HEK293T (cell line): ENCODE data around the gene SKAP1.
"Not testable (repeated sequence)": the region's sequence is repeated elsewhere in the genome, so short reads cannot be mapped to it uniquely, and the experiment has no call there.

Experiments used
- CTCF ChIA-PET: fragments of 350-600 bp; formaldehyde crosslinking; extraction: SDS; loops from one replicate; lab custom pipeline; 2021; ENCODE audit warnings: antibody characterized with exemption, inconsistent platforms; lab: Yijun Ruan, JAX
- POLR2A ChIA-PET: fragments of 350-600 bp; formaldehyde crosslinking; extraction: SDS; loops from one replicate; lab custom pipeline; 2020; ENCODE audit warnings: antibody characterized with exemption, inconsistent platforms; lab: Yijun Ruan, JAX
- DNase-seq: peaks from one replicate; pipeline ENCODE4 v3.0.0; 2012; ENCODE audit warnings: mixed read lengths; ENCODE audit errors: extremely low spot score
- ARNT ChIP-seq: fragments of 450-650 bp; IDR thresholded peaks from 2 replicates; pipeline ENCODE4 v1.6.1; 2017; ENCODE audit warnings: mild to moderate bottlenecking
- BHLHE40 ChIP-seq: fragments of 450-650 bp; IDR thresholded peaks from 2 replicates; pipeline ENCODE4 v1.6.1; 2016; ENCODE audit warnings: mild to moderate bottlenecking, moderate library complexity, borderline replicate concordance
- CTBP1 ChIP-seq: fragments of 450-650 bp; IDR thresholded peaks from 2 replicates; pipeline ENCODE4 v1.6.1; 2016; ENCODE audit warnings: borderline replicate concordance
- ELF4 ChIP-seq: fragments of 450-650 bp; IDR thresholded peaks from 2 replicates; pipeline ENCODE4 v1.6.1; 2017; ENCODE audit warnings: antibody characterized with exemption
- FOXA1 ChIP-seq: fragments of 450-650 bp; IDR thresholded peaks from 2 replicates; pipeline ENCODE4 v1.6.1; 2016; ENCODE audit warnings: mild to moderate bottlenecking
- FOXK2 ChIP-seq: fragments of 450-650 bp; IDR thresholded peaks from 2 replicates; pipeline ENCODE4 v1.6.1; 2016; ENCODE audit warnings: mild to moderate bottlenecking
- FOXM1 ChIP-seq: fragments of 450-650 bp; IDR thresholded peaks from 2 replicates; pipeline ENCODE4 v1.6.1; 2017; ENCODE audit warnings: mild to moderate bottlenecking, borderline replicate concordance
- HDGF ChIP-seq: fragments of 450-650 bp; IDR thresholded peaks from 2 replicates; pipeline ENCODE4 v1.6.1; 2017; ENCODE audit warnings: antibody characterized with exemption, borderline replicate concordance
- L3MBTL2 ChIP-seq: fragments of 450-650 bp; conservative IDR thresholded peaks from 2 replicates; pipeline ENCODE4 v1.6.1; 2016; ENCODE audit warnings: mild to moderate bottlenecking
- LEF1 ChIP-seq: fragments of 450-650 bp; IDR thresholded peaks from 2 replicates; pipeline ENCODE4 v1.6.1; 2017; ENCODE audit warnings: mild to moderate bottlenecking, borderline replicate concordance
- NFRKB ChIP-seq: fragments of 450-650 bp; IDR thresholded peaks from 2 replicates; pipeline ENCODE4 v1.6.1; 2016; ENCODE audit warnings: mild to moderate bottlenecking, moderate library complexity
- SP1 ChIP-seq: fragments of 450-650 bp; IDR thresholded peaks from 2 replicates; pipeline ENCODE4 v1.6.1; 2017
- SUZ12 ChIP-seq: fragments of 450-650 bp; IDR thresholded peaks from 2 replicates; pipeline ENCODE4 v1.6.1; 2016; ENCODE audit warnings: mild to moderate bottlenecking
- TARDBP ChIP-seq: fragments of 450-650 bp; IDR thresholded peaks from 2 replicates; pipeline ENCODE4 v1.6.1; 2016
- ZNF384 ChIP-seq: fragments of 450-650 bp; IDR thresholded peaks from 2 replicates; pipeline ENCODE4 v1.6.1; 2016
- TF ChIP-seq, protein P1 (sequence below): fragments of 450-650 bp; IDR thresholded peaks from 2 replicates; pipeline ENCODE4 v1.6.1; 2016

The SKAP1 gene

DNA sequence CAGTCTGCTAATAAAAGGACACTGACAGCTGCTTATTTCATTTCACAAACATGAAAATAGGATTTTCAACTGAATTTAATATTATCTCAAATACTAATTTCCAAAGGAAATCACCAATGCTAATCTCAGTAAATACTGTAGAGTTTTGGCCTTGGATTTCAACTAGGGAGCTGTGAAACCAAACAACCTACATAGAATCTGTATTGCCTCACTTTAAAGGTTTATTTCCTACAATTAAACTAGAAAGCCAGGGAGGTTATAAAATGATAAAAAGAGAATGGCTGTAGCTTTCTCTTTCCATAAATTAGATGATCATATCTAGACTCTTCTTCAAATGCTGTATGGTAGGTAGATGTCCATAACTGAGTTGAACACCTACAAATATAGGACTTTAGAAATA is 82.8 kb downstream of the SKAP1 start:
- ChIA-PET POLR2A (no interaction called here), CTCF (interaction anchor here (0.5 to 0.8 kb wide), 4 partner anchors 131 to 271 kb away, joined by 3 to 4 read pairs (median 3); no protein-coding TSS in a partner anchor)
- DNase-seq, result no peak
- TF ChIP-seq FOXA1 (no peak), BHLHE40 (no peak), FOXK2 (no peak), FOXM1 (no peak), SP1 (no peak), CTBP1 (no peak), LEF1 (no peak)
- TF ChIP-seq, protein P1, sequence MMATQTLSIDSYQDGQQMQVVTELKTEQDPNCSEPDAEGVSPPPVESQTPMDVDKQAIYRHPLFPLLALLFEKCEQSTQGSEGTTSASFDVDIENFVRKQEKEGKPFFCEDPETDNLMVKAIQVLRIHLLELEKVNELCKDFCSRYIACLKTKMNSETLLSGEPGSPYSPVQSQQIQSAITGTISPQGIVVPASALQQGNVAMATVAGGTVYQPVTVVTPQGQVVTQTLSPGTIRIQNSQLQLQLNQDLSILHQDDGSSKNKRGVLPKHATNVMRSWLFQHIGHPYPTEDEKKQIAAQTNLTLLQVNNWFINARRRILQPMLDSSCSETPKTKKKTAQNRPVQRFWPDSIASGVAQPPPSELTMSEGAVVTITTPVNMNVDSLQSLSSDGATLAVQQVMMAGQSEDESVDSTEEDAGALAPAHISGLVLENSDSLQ, result no peak

DNA sequence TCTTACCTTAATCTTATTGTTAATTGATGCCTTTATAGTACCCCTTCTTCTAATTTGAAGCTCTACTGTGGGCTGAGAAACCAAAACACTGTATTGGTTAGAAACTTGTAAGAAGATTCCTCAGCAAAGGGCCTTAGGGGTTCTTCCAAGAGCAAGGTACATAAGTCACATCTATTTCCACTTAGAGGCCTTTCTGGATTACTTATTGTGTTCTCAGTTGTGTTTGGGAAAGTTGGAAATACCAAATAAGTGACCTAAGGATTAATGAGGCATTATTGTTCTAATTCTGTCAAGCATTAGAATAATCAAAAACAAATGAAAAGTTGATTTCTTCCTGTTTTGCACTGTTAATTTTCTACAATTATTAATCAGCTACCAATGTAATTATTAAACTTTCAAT is 85.8 kb downstream of the SKAP1 start:
- no peak for TF ChIP-seq FOXM1
- TF ChIP-seq ELF4, result no peak
- TF ChIP-seq, protein P1, result no peak
- TF ChIP-seq FOXA1, result no peak
- TF ChIP-seq SUZ12, result no peak
- TF ChIP-seq L3MBTL2, result no peak
- no peak for TF ChIP-seq TARDBP
- TF ChIP-seq NFRKB, result no peak
- no peak for TF ChIP-seq HDGF
- TF ChIP-seq FOXK2, result no peak
- no peak for TF ChIP-seq LEF1
- TF ChIP-seq BHLHE40, result no peak
- no peak for TF ChIP-seq ZNF384
- no peak for TF ChIP-seq CTBP1
- no peak for TF ChIP-seq ARNT
- TF ChIP-seq SP1, result no peak
- CTCF ChIA-PET, result interaction anchor here (2.3 to 4.2 kb wide), 2 partner anchors 8 kb away, joined by 7 to 20 read pairs; no protein-coding TSS in a partner anchor
- no peak for DNase-seq
- POLR2A ChIA-PET, result no interaction called here

DNA sequence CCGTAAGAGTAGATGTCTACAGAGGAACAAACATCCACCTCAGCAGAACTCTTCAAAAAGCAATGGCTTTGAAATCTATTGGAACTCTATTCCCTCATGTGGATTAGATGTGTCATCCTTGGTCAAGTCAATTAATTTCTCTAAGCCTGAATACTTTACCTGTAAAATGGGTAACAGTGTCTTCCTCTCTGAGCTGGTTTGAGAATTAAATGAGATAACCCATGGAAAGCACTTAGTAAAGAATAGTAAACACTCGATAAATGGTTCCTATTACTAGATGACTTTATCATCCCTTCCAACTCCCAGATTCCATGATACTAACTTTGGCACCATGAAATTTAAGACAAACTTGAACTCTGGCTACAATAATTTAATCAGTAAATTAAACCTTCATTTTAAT is 89.1 kb downstream of the SKAP1 start:
- no peak for DNase-seq
- CTCF ChIA-PET, result interaction anchor here (4.2 kb wide), 1 partner anchor 11 kb away, joined by 20 read pairs; no protein-coding TSS in a partner anchor
- TF ChIP-seq ELF4 (no peak), CTBP1 (no peak), NFRKB (no peak), TARDBP (no peak), BHLHE40 (no peak), SUZ12 (no peak), FOXA1 (no peak), ARNT (no peak), LEF1 (no peak), ZNF384 (no peak), L3MBTL2 (no peak), SP1 (no peak), FOXK2 (no peak)
- TF ChIP-seq, protein P1, result no peak
- POLR2A ChIA-PET, result no interaction called here

DNA sequence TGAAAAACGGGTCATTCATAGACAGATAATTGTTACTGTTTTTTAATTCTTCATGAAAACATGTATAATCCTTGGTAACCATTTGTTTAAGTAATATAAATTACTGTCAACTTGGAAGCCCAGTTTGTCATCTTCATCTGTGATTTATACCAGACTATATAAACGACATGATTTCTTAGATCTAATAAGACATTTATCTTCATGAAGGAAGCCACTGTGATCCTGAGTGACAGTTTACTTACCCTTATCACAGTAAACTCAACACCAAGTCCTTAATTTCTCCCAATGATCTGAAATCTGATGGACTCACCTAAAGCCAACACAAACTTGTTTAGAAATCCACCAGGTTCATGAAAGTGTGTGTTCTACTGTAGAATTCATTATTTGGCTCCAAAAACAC is 91.3 kb downstream of the SKAP1 start:
- CTCF ChIA-PET, result interaction anchor here (0.9 kb wide), 1 partner anchor 298 kb away, joined by 5 read pairs; no protein-coding TSS in a partner anchor
- POLR2A ChIA-PET, result no interaction called here
- TF ChIP-seq BHLHE40, result no peak
- TF ChIP-seq FOXK2, result no peak
- peak; percentile 67; the same call in 1 of the 2 replicates for TF ChIP-seq LEF1
- no peak for TF ChIP-seq NFRKB
- TF ChIP-seq CTBP1, result peak; percentile 75; the same call in 1 of the 2 replicates
- TF ChIP-seq, protein P1, result peak; percentile 97
- TF ChIP-seq FOXA1, result no peak
- no peak for TF ChIP-seq ELF4
- 0 out of 2 replicates have a peak, but pooled peaks have one; percentile 5 for TF ChIP-seq ARNT
- no peak for TF ChIP-seq L3MBTL2
- no peak for TF ChIP-seq TARDBP
- DNase-seq, result no peak

DNA sequence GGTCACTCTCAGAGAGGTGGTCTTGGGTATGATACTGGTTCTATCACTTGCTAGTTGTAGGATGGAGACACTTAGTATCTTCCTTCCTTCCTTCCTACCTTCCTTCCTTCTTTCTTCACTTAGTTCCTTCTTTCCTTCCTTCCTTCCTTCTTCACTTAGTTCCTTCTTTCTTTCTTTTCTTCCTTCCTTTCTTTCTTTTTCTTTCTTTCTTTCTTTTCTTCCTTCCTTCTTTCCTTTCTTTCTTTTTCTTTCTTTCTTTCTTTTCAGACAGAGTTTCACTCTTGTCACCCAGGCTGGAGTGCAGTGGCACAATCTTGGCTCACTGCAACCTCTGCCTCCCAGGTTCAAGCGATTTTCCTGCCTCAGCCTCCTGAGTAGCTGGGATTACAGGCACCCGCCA is 92.1 kb downstream of the SKAP1 start:
- POLR2A ChIA-PET, DNase-seq: not testable (repeated sequence)
- CTCF ChIA-PET, result interaction anchor here (0.7 kb wide), 1 partner anchor 237 kb away, joined by 6 read pairs; no protein-coding TSS in a partner anchor

DNA sequence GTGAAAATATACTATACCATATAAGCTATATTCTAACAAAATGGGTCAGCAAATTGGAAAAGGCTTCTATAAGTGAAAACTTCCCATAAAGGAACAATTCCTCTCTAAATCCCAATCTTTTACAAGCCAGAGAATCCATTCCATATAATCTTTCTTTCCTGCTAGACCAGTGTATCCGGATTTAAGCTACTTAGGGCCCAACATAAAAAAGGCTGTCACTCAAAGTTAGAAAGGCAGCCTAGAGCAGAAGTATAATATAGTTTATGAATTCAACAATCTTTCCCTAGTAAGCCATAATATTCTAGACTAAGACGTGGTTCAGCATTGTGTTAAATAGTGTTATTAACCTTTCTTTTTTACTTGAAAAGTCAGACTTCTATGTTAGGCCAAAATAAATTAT is 93.0 kb downstream of the SKAP1 start:
- DNase-seq, result no peak
- TF ChIP-seq FOXK2, result no peak
- TF ChIP-seq, protein P1, result peak; percentile 87
- POLR2A ChIA-PET, result interaction anchor here (1.1 kb wide), 1 partner anchor 250 kb away, joined by 3 read pairs; no protein-coding TSS in a partner anchor
- CTCF ChIA-PET, result interaction anchor here (1.0 to 2.1 kb wide), 5 partner anchors 19 to 276 kb away, joined by 3 to 9 read pairs (median 4); no protein-coding TSS in a partner anchor
